ENCODE data around the gene LIMCH1.

DNA sequence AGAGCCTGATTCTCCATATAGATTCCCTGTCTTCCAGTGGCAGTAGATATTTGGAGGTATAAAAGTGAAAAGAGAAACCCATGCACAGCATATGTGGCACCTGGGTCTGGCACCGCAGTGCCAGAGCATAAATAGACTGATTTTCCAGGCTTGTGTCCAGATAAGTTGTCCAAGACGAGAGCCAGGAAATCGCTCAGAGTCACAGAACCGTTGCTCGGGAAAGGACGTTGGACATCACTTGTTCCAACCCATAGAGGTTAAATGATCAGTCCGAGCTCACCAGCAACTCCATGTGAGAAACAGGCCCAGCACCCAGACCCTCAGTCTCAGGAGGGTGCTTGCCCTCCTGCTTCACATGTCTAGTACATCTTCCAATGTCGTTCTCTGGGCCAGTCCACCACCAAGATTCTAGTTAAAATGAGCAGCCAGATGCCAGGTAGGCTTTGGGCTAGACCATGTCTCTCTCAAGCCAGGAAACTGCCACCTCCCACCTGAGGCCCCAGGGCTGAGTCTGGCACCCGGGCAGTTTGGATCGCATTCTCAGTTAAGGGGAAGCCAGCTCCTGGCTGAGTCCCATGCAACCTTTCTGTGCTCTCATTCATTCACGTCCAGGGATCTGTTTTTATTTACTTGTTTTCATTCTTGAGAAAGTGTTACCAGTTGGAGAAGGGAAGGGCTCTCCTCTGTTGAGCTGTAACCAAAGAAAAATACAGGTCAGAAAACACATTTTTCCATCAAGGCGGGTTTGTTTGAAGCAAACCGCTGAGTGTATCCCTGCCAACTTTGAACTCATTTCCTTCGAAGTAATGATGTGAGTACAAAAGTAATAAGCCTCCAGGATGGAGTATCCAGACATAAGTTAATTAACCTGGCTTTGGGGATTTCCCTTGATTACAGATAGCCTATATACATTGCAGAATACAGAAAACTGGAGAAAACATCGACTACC, 118.9 kb downstream of the LIMCH1 start:
- TF ChIP-seq POLR2A (IDR thresholded peaks at IDR 0.05; ENCODE audit: low read depth, low read length) (no peak), POLR2AphosphoS5 (IDR thresholded peaks at IDR 0.05; ENCODE audit: low read depth, low read length) (no peak)
